PC-9 (cell line): ENCODE data around the gene EHMT1. TPM values are rescaled to one million over a fixed set of nuclear protein-coding genes. Genes with fewer than 3 reads are reported as not detected.

Experiments used
- BruUV-seq: library from RNA; stranded (reverse); fragments of 400-500 nt; replicated peaks from 2 replicates; lab custom pipeline; 2021; lab: Mats Ljungman, UMichigan
- CTCF ChIA-PET: fragments of 300-600 bp; sonication (Branson Sonifier 250); formaldehyde crosslinking; loops from one replicate; lab custom pipeline; 2022; ENCODE audit warnings: antibody characterized with exemption; lab: Charles Lee
- POLR2A ChIA-PET: fragments of 300-600 bp; sonication (Branson Sonifier 250); formaldehyde crosslinking; loops from one replicate; lab custom pipeline; 2022; ENCODE audit warnings: antibody characterized with exemption; ENCODE audit not compliant: unreplicated experiment; lab: Charles Lee
- DNase-seq, 2 experiments: peaks; one replicate each; pipeline versions ENCODE4 v3.0.0 to v3.0.0-alpha.2; 2015 to 2022; ENCODE audit warnings: mixed read lengths in 1 of 2
- H2AFZ ChIP-seq: fragments of 200-600 bp; sonication (generic); 2 replicates; pipeline ENCODE4 v1.8.1; 2017; ENCODE audit warnings: antibody characterized with exemption
- H3F3A ChIP-seq: fragments of 200-600 bp; sonication (generic); 2 replicates; pipeline ENCODE4 v1.8.1; 2017; ENCODE audit warnings: antibody characterized with exemption, mild to moderate bottlenecking, low read depth; ENCODE audit not compliant: insufficient read depth
- H3K27ac ChIP-seq: fragments of 200-600 bp; sonication (generic); 2 replicates; pipeline ENCODE4 v1.6.1; 2016; ENCODE audit warnings: mixed run types
- H3K27me3 ChIP-seq: fragments of 200-600 bp; sonication (generic); 2 replicates; pipeline ENCODE4 v1.6.1; 2016; ENCODE audit warnings: low read depth, mixed run types; ENCODE audit not compliant: insufficient read depth
- H3K36me3 ChIP-seq: fragments of 200-600 bp; sonication (generic); 2 replicates; pipeline ENCODE4 v1.6.1; 2016; ENCODE audit warnings: low read depth, mixed run types
- H3K4me1 ChIP-seq: fragments of 200-600 bp; sonication (generic); replicated peaks from 2 replicates; pipeline ENCODE4 v1.6.1; 2016; ENCODE audit warnings: mixed run types; ENCODE audit not compliant: insufficient read depth
- H3K4me2 ChIP-seq: fragments of 200-600 bp; sonication (generic); 2 replicates; pipeline ENCODE4 v1.6.1; 2017; ENCODE audit warnings: mixed run types
- H3K4me3 ChIP-seq: fragments of 200-600 bp; sonication (generic); 2 replicates; pipeline ENCODE4 v1.6.1; 2016; ENCODE audit warnings: mixed run types
- H3K79me2 ChIP-seq: fragments of 200-600 bp; sonication (generic); 2 replicates; pipeline ENCODE4 v1.6.1; 2017; ENCODE audit warnings: low read depth, mixed run types
- H3K9me2 ChIP-seq: fragments of 200-600 bp; sonication (generic); 2 replicates; pipeline ENCODE4 v1.8.1; 2017; ENCODE audit warnings: mild to moderate bottlenecking; ENCODE audit not compliant: insufficient read depth
- H3K9me3 ChIP-seq: fragments of 200-600 bp; sonication (generic); 2 replicates; pipeline ENCODE4 v1.8.1; 2016; ENCODE audit warnings: low read depth; ENCODE audit not compliant: insufficient read depth
- H4K20me1 ChIP-seq: fragments of 200-600 bp; sonication (generic); 2 replicates; pipeline ENCODE4 v1.8.1; 2017; ENCODE audit not compliant: insufficient read depth
- CTCF ChIP-seq: fragments of 200-600 bp; sonication (generic); conservative IDR thresholded peaks from 2 replicates; pipeline ENCODE4 v1.6.1; 2017; ENCODE audit warnings: mixed run types, antibody characterized with exemption, mild to moderate bottlenecking, moderate library complexity
- EZH2 ChIP-seq: fragments of 200-600 bp; sonication (generic); IDR thresholded peaks from 2 replicates; pipeline ENCODE4 v1.8.0; 2017; ENCODE audit warnings: antibody characterized with exemption, low read depth
- intact Hi-C: fragments of 100-400 bp; cut with micrococcal nuclease; formaldehyde crosslinking; loops from one replicate; pipeline ENCODE4 v1.10.0; 2022; ENCODE audit not compliant: unreplicated experiment
- total RNA-seq: library from RNA; stranded (reverse); gene quantifications from 2 replicates; pipeline ENCODE4 v1.2.3, GENCODE V29; 2021

EHMT1 gene
- total RNA-seq, 1 experiment from 2014 or later, result 116 TPM

- no peaks in the 10 kb centered on the region for H3K9me3 ChIP-seq
- ChIA-PET POLR2A (no interaction called here), CTCF (no interaction called here)
- no peaks in the 10 kb centered on the region for H3K4me1 ChIP-seq
- peaks cover 5% of the 10 kb centered on the region for H4K20me1 ChIP-seq
- no peak for TF ChIP-seq EZH2
- TF ChIP-seq CTCF, result no peak
- no peaks in the 10 kb centered on the region for H3K36me3 ChIP-seq
- no peak overlapping the region for H3K27ac ChIP-seq
- no peak overlapping the region for H3K4me3 ChIP-seq
- no peaks in the 10 kb centered on the region for H3K9me2 ChIP-seq
- intact Hi-C loops, result no loop called here
- no peaks in the 10 kb centered on the region for H3K79me2 ChIP-seq
- no peak overlapping the region for H2AFZ ChIP-seq
- no peaks in the 10 kb centered on the region for H3K27me3 ChIP-seq
- BruUV-seq, result no TSS peak
- no peak overlapping the region for H3K4me2 ChIP-seq
- no peaks in the 10 kb centered on the region for H3F3A ChIP-seq
- no peak for DNase-seq
Observed at GRCh38 chr9:137784046-137784445, 165.2 kb downstream of the EHMT1 start.

GRCh38 chr9:137784641-137785513 lies 166.1 kb downstream of the EHMT1 start:
- Histone ChIP-seq H3K4me3 (no peak overlapping the region), H3K79me2 (no peaks in the 10 kb centered on the region), H3K27ac (no peak overlapping the region), H3F3A (no peaks in the 10 kb centered on the region), H4K20me1 (peaks cover 5% of the 10 kb centered on the region), H3K9me2 (no peaks in the 10 kb centered on the region), H3K9me3 (no peaks in the 10 kb centered on the region), H3K27me3 (no peaks in the 10 kb centered on the region), H3K36me3 (no peaks in the 10 kb centered on the region), H3K4me1 (no peaks in the 10 kb centered on the region), H2AFZ (no peak overlapping the region), H3K4me2 (no peak overlapping the region)
- TF ChIP-seq EZH2, result no peak
- TF ChIP-seq CTCF, result no peak
- intact Hi-C loops, result no loop called here
- ChIA-PET POLR2A (no interaction called here), CTCF (no interaction called here)
- no peak for DNase-seq
- no TSS peak for BruUV-seq

- TF ChIP-seq EZH2, result no peak
- TF ChIP-seq CTCF, result no peak
- no peaks in the 10 kb centered on the region; the same call in 1 of the 2 replicates for H3K36me3 ChIP-seq
- ChIA-PET POLR2A (no interaction called here), CTCF (no interaction called here)
- intact Hi-C loops, result no loop called here
- H3K4me3 ChIP-seq, result no peak overlapping the region
- H4K20me1 ChIP-seq, result peaks cover 5% of the 10 kb centered on the region
- H3K4me2 ChIP-seq, result no peak overlapping the region
- H3K79me2 ChIP-seq, result no peaks in the 10 kb centered on the region
- BruUV-seq, result no TSS peak
- no peaks in the 10 kb centered on the region for H3K9me3 ChIP-seq
- H2AFZ ChIP-seq, result no peak overlapping the region
- H3K9me2 ChIP-seq, result no peaks in the 10 kb centered on the region
- H3K4me1 ChIP-seq, result no peaks in the 10 kb centered on the region
- H3K27me3 ChIP-seq, result no peaks in the 10 kb centered on the region
- H3F3A ChIP-seq, result no peaks in the 10 kb centered on the region
- DNase-seq, result no peak
- H3K27ac ChIP-seq, result no peak overlapping the region
Observed at GRCh38 chr9:137785704-137786161, 166.9 kb downstream of the EHMT1 start.
